HepG2 (cell line): ENCODE data around the gene FCRLA. TPM values are rescaled to one million over a fixed set of nuclear protein-coding genes. Genes with fewer than 3 reads are reported as not detected.

Source experiments
- BRF2 ChIP-seq: sonication (generic); formaldehyde crosslinking; IDR thresholded peaks from 2 replicates; pipeline ENCODE4 v1.8.1; 2022; ENCODE audit warnings: mild to moderate bottlenecking, missing genetic modification reagents
- HOXA3 ChIP-seq: sonication (generic); formaldehyde crosslinking; IDR thresholded peaks from 2 replicates; pipeline ENCODE4 v1.5.0; 2020; ENCODE audit warnings: missing genetic modification reagents
- KDM3A ChIP-seq: IDR thresholded peaks from 2 replicates; pipeline ENCODE4 v1.6.1; 2018; ENCODE audit warnings: low read depth, missing compliant biosample characterization
- NFE2 ChIP-seq: sonication (generic); formaldehyde crosslinking; IDR thresholded peaks from 2 replicates; pipeline ENCODE4 v1.4.0; 2020; ENCODE audit warnings: missing genetic modification reagents
- RARG ChIP-seq: sonication (generic); formaldehyde crosslinking; IDR thresholded peaks from 2 replicates; pipeline ENCODE4 v1.4.0; 2020; ENCODE audit warnings: low read depth, mild to moderate bottlenecking, missing genetic modification reagents
- TEAD2 ChIP-seq: sonication (generic); formaldehyde crosslinking; IDR thresholded peaks from 2 replicates; pipeline ENCODE4 v1.9.0; 2021; ENCODE audit warnings: missing genetic modification reagents
- XRCC5 ChIP-seq: fragments of 200-400 bp; formaldehyde crosslinking; optimal IDR thresholded peaks from 2 replicates; pipeline ENCODE3; 2017; ENCODE audit warnings: mild to moderate bottlenecking, low read length
- ZNF446 ChIP-seq: sonication (generic); formaldehyde crosslinking; IDR thresholded peaks from 2 replicates; pipeline ENCODE4 v1.5.0; 2020; ENCODE audit warnings: mild to moderate bottlenecking, missing genetic modification reagents
- ZNF569 ChIP-seq: sonication (generic); formaldehyde crosslinking; IDR thresholded peaks from 2 replicates; pipeline ENCODE4 v1.5.0; 2020; ENCODE audit warnings: mild to moderate bottlenecking, missing genetic modification reagents, moderate library complexity, borderline replicate concordance
- ZNF782 ChIP-seq: sonication (generic); formaldehyde crosslinking; IDR thresholded peaks from 2 replicates; pipeline ENCODE4 v1.4.0; 2020; ENCODE audit warnings: missing genetic modification reagents, mild to moderate bottlenecking, borderline replicate concordance
- ZXDC ChIP-seq: sonication (generic); formaldehyde crosslinking; IDR thresholded peaks from 2 replicates; pipeline ENCODE4 v1.5.0; 2020; ENCODE audit warnings: mild to moderate bottlenecking, missing genetic modification reagents
- polyA plus RNA-seq, 8 experiments: library from polyadenylated mRNA; depleted of rRNA in 3 of 8; stranded (reverse) in 7 of 8; unstranded in 1 of 8; fragments of >200 nt; fragmentation: Illumina TruSeq in 4 of 8; extraction: Trizol in 4 of 8; gene quantifications; 2 replicates each; pipeline versions ENCODE4 v1.2.1 to v1.2.3, GENCODE V29; 2011 to 2016; ENCODE audit warnings: low read depth in 4 of 8, missing spikeins in 1 of 8, mixed read lengths in 1 of 8; ENCODE audit not compliant: insufficient read depth in 1 of 8
- total RNA-seq, 5 experiments: library from RNA; depleted of rRNA; stranded (reverse); fragments of >200 nt; fragmentation: Illumina TruSeq; extraction: Trizol; gene quantifications; 2 replicates each; pipeline ENCODE4 v1.2.3, GENCODE V29; 2016; ENCODE audit warnings: low read depth in 1 of 5

The FCRLA gene
- total and polyA plus RNA-seq, 2 of the 13 experiments (the other 11 are each of a cell fraction or from before 2014, with no cell fraction given): not detected

- TF ChIP-seq HOXA3 (CRISPR knock-in tag) (no peak), ZNF569 (CRISPR knock-in tag) (no peak), KDM3A (CRISPR knock-in tag) (no peak), BRF2 (CRISPR knock-in tag) (no peak), ZNF446 (CRISPR knock-in tag) (no peak), NFE2 (CRISPR knock-in tag) (no peak), RARG (CRISPR knock-in tag) (no peak), XRCC5 (no peak), TEAD2 (CRISPR knock-in tag) (no peak), ZXDC (CRISPR knock-in tag) (no peak), ZNF782 (CRISPR knock-in tag) (no peak)
These were observed 26.5 kb downstream of the FCRLA start (continued) for GRCh38 chr1:161733526-161733925.
